ENCODE measurements around the gene GALNT9. TPM values are rescaled to one million over a fixed set of nuclear protein-coding genes. Genes with fewer than 3 reads are reported as not detected.

Gene GALNT9
- total RNA-seq, 2 donors from 2014 or later = 0.14 to 1.0 TPM

DNA sequence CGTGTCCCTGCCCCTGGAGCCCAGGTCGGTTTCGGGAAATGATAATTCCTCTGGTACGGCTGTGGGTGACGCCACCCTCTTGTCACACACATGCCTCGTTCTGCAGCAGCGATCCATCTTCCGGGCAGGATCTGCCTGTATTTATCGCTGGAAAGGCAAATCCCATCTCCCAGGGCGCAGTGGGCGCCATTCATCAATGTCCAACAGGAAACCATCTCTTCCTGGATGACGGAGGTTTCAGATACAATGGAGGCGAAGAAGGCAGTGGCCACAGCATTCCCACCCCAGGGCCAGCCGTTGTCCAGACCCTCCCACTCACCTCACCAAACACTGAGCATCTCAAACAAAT, 110.9 kb downstream of the GALNT9 start:
- 78% methylated on average over 14 of the region's 14 CpGs for WGBS
- Histone ChIP-seq H3K4me1 (replicated peaks) (no peaks in the 10 kb centered on the region), H3K27me3 (replicated peaks; ENCODE audit: insufficient read depth) (peaks cover 3% of the 10 kb centered on the region), H3K9me3 (no peaks in the 10 kb centered on the region), H3K4me3 (no peak overlapping the region), H3K36me3 (no peaks in the 10 kb centered on the region), H3K27ac (no peak overlapping the region)
- DNase-seq (ENCODE audit: low spot score) = no peak
- TF ChIP-seq, protein P1, sequence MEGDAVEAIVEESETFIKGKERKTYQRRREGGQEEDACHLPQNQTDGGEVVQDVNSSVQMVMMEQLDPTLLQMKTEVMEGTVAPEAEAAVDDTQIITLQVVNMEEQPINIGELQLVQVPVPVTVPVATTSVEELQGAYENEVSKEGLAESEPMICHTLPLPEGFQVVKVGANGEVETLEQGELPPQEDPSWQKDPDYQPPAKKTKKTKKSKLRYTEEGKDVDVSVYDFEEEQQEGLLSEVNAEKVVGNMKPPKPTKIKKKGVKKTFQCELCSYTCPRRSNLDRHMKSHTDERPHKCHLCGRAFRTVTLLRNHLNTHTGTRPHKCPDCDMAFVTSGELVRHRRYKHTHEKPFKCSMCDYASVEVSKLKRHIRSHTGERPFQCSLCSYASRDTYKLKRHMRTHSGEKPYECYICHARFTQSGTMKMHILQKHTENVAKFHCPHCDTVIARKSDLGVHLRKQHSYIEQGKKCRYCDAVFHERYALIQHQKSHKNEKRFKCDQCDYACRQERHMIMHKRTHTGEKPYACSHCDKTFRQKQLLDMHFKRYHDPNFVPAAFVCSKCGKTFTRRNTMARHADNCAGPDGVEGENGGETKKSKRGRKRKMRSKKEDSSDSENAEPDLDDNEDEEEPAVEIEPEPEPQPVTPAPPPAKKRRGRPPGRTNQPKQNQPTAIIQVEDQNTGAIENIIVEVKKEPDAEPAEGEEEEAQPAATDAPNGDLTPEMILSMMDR (IDR thresholded peaks at IDR 0.05) = no peak
- TF ChIP-seq POLR2AphosphoS5 (IDR thresholded peaks at IDR 0.05) (no peak), POLR2A (IDR thresholded peaks at IDR 0.05) (no peak)
- intact Hi-C loops (cut with DNase I) = no loop called here

GRCh38 chr12:132217800-132218526, 111.4 kb downstream of the GALNT9 start:
- WGBS = 63% methylated on average over 7 of the region's 7 CpGs
- Histone ChIP-seq H3K9me3 (no peaks in the 10 kb centered on the region), H3K27ac (no peak overlapping the region), H3K4me1 (replicated peaks) (no peaks in the 10 kb centered on the region), H3K36me3 (no peaks in the 10 kb centered on the region), H3K27me3 (replicated peaks; ENCODE audit: insufficient read depth) (peaks cover 3% of the 10 kb centered on the region), H3K4me3 (no peak overlapping the region)
- no peak for TF ChIP-seq POLR2A (IDR thresholded peaks at IDR 0.05)
- TF ChIP-seq, protein P1 (IDR thresholded peaks at IDR 0.05) = no peak
- TF ChIP-seq POLR2AphosphoS5 (IDR thresholded peaks at IDR 0.05) = no peak
- intact Hi-C loops (cut with DNase I) = no loop called here
- DNase-seq (ENCODE audit: low spot score) = no peak

DNA sequence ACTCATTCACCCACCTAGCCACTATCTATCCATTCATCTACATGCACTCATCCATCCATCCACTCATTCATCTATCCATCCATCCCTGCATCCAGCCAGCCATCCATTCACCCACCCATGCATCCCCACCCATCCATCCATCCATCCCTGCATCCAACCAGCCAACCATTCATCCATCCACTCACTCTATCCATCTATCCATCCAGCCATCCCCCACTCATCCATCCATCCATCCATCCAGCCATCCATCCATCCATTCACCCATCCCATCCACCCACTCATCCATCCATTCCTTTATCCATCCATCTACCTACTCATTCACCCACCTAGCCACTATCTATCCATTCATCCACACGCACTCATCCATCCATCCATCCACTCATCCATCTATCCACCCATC, 112.0 kb downstream of the GALNT9 start:
- DNase-seq (ENCODE audit: low spot score) = no peak
- intact Hi-C loops (cut with DNase I) = no loop called here
- WGBS = 92% methylated on average over 1 of the region's 1 CpG
- no peak overlapping the region for H3K4me3 ChIP-seq
- TF ChIP-seq POLR2A (IDR thresholded peaks at IDR 0.05) (no peak), POLR2AphosphoS5 (IDR thresholded peaks at IDR 0.05) (no peak)
- TF ChIP-seq, protein P1 (IDR thresholded peaks at IDR 0.05) = no peak
- H3K36me3 ChIP-seq = no peaks in the 10 kb centered on the region
- peaks cover 3% of the 10 kb centered on the region for H3K27me3 ChIP-seq (replicated peaks; ENCODE audit: insufficient read depth)
- H3K27ac ChIP-seq = no peak overlapping the region
- H3K9me3 ChIP-seq = no peaks in the 10 kb centered on the region
- H3K4me1 ChIP-seq (replicated peaks) = no peaks in the 10 kb centered on the region

GRCh38 chr12:132216354-132216987, 112.9 kb downstream of the GALNT9 start:
- H3K27me3 ChIP-seq (replicated peaks; ENCODE audit: insufficient read depth) = peaks cover 3% of the 10 kb centered on the region
- H3K36me3 ChIP-seq = no peaks in the 10 kb centered on the region
- DNase-seq (ENCODE audit: low spot score) = no peak
- no peaks in the 10 kb centered on the region for H3K4me1 ChIP-seq (replicated peaks)
- no peaks in the 10 kb centered on the region for H3K9me3 ChIP-seq
- TF ChIP-seq, protein P1 (IDR thresholded peaks at IDR 0.05) = no peak
- TF ChIP-seq POLR2AphosphoS5 (IDR thresholded peaks at IDR 0.05) = no peak
- no peak for TF ChIP-seq POLR2A (IDR thresholded peaks at IDR 0.05)
- H3K27ac ChIP-seq = no peak overlapping the region
- 65% methylated on average over 21 of the region's 21 CpGs for WGBS
- intact Hi-C loops (cut with DNase I) = no loop called here
- no peak overlapping the region for H3K4me3 ChIP-seq

Measured in prostate gland (tissue), 2 donors.